Astrocyte (in vitro differentiated cells and primary cell): ENCODE data around the gene ABITRAM. TPM values are rescaled to one million over a fixed set of nuclear protein-coding genes. Genes with fewer than 3 reads are reported as not detected.

Source experiments
- DNase-seq: peaks from one replicate; pipeline ENCODE4 v3.0.0-alpha.2; 2010; ENCODE audit warnings: low read depth
- FAIRE-seq: peaks from 2 replicates; lab custom pipeline; 2011; peaks lifted over from hg19 to GRCh38; lab: Jason Lieb, UNC
- H2AFZ ChIP-seq: 2 replicates; pipeline ENCODE4 v1.6.0; 2012; ENCODE audit warnings: low read depth, low read length, inconsistent platforms
- H3K27ac ChIP-seq: 2 replicates; pipeline ENCODE4 v1.5.1; 2011; ENCODE audit warnings: low read depth, low read length, inconsistent platforms
- H3K27me3 ChIP-seq: 2 replicates; pipeline ENCODE4 v1.6.0; 2011; ENCODE audit warnings: low read length, inconsistent platforms; ENCODE audit not compliant: insufficient read depth
- H3K36me3 ChIP-seq: 2 replicates; pipeline ENCODE4 v1.5.1; 2011; ENCODE audit warnings: low read length, inconsistent platforms; ENCODE audit not compliant: insufficient read depth
- H3K4me1 ChIP-seq: 2 replicates; pipeline ENCODE4 v1.5.1; 2011; ENCODE audit warnings: low read length, inconsistent platforms; ENCODE audit not compliant: insufficient read depth
- H3K4me2 ChIP-seq: 2 replicates; pipeline ENCODE4 v1.6.0; 2012; ENCODE audit warnings: low read length, inconsistent platforms
- H3K4me3 ChIP-seq: 2 replicates; pipeline ENCODE4 v1.5.1; 2011; ENCODE audit warnings: low read depth, mild to moderate bottlenecking, low read length, inconsistent platforms; ENCODE audit not compliant: insufficient read depth
- H3K79me2 ChIP-seq: 2 replicates; pipeline ENCODE4 v1.6.0; 2012; ENCODE audit warnings: mild to moderate bottlenecking, low read length, inconsistent platforms; ENCODE audit not compliant: insufficient read depth
- H3K9ac ChIP-seq: 2 replicates; pipeline ENCODE4 v1.6.0; 2012; ENCODE audit warnings: mild to moderate bottlenecking, low read length, inconsistent platforms
- H3K9me3 ChIP-seq: 2 replicates; pipeline ENCODE4 v1.5.1; 2012; ENCODE audit warnings: low read depth, mild to moderate bottlenecking, low read length, inconsistent platforms; ENCODE audit not compliant: insufficient read depth
- H4K20me1 ChIP-seq: 2 replicates; pipeline ENCODE4 v1.6.0; 2012; ENCODE audit warnings: low read length, inconsistent platforms; ENCODE audit not compliant: insufficient read depth
- H3K27ac Mint-ChIP-seq: one replicate; pipeline ENCODE4 v1.8.0; 2021; ENCODE audit warnings: mild to moderate bottlenecking, mixed read lengths; ENCODE audit not compliant: unreplicated experiment
- H3K27me3 Mint-ChIP-seq: one replicate; pipeline ENCODE4 v1.8.0; 2021; ENCODE audit warnings: low read depth, mixed read lengths; ENCODE audit not compliant: unreplicated experiment
- H3K36me3 Mint-ChIP-seq: one replicate; pipeline ENCODE4 v1.8.0; 2021; ENCODE audit warnings: low read depth, mixed read lengths; ENCODE audit not compliant: unreplicated experiment
- H3K4me1 Mint-ChIP-seq: one replicate; pipeline ENCODE4 v1.8.0; 2021; ENCODE audit warnings: low read depth, mixed read lengths; ENCODE audit not compliant: unreplicated experiment
- H3K4me3 Mint-ChIP-seq: one replicate; pipeline ENCODE4 v1.8.0; 2021; ENCODE audit warnings: mild to moderate bottlenecking, moderate library complexity, mixed read lengths; ENCODE audit not compliant: unreplicated experiment
- H3K9me3 Mint-ChIP-seq: one replicate; pipeline ENCODE4 v1.8.0; 2021; ENCODE audit warnings: mild to moderate bottlenecking, mixed read lengths; ENCODE audit not compliant: unreplicated experiment
- CTCF ChIP-seq: IDR thresholded peaks from 2 replicates; pipeline ENCODE4 v1.5.1; 2011; ENCODE audit warnings: low read depth, mild to moderate bottlenecking, inconsistent platforms, low read length, moderate library complexity; ENCODE audit not compliant: insufficient read depth
- EZH2 ChIP-seq: IDR thresholded peaks from 2 replicates; pipeline ENCODE4 v1.6.1; 2012; ENCODE audit warnings: mild to moderate bottlenecking, low read length, inconsistent platforms; ENCODE audit not compliant: insufficient read depth
- total RNA-seq: library from RNA; stranded (reverse); gene quantifications from 2 replicates; pipeline ENCODE4 v1.2.1, GENCODE V29; 2021

The ABITRAM gene
- total RNA-seq, 1 donor from 2014 or later = 16.3 TPM

GRCh38 chr9:108978205-108978604 is 44.0 kb downstream of the ABITRAM start:
- no peaks in the 10 kb centered on the region for H4K20me1 ChIP-seq
- Mint-ChIP-seq H3K27me3 (no peaks in the 10 kb centered on the region), H3K4me1 (no peaks in the 10 kb centered on the region), H3K4me3 (no peak overlapping the region), H3K27ac (no peak overlapping the region), H3K9me3 (no peaks in the 10 kb centered on the region), H3K36me3 (peaks cover 5% of the 10 kb centered on the region)
- FAIRE-seq = no peak
- H3K4me1 ChIP-seq = no peaks in the 10 kb centered on the region
- no peaks in the 10 kb centered on the region for H3K79me2 ChIP-seq
- H3K9me3 ChIP-seq = no peaks in the 10 kb centered on the region
- no peak overlapping the region for H3K4me2 ChIP-seq
- no peak for DNase-seq
- no peaks in the 10 kb centered on the region for H3K27me3 ChIP-seq
- H2AFZ ChIP-seq = no peak overlapping the region
- H3K9ac ChIP-seq = no peak overlapping the region
- peaks cover 22% of the 10 kb centered on the region for H3K36me3 ChIP-seq
- H3K27ac ChIP-seq = no peak overlapping the region
- H3K4me3 ChIP-seq = no peak overlapping the region
- TF ChIP-seq CTCF (no peak), EZH2 (no peak)

- H3K4me1 ChIP-seq = no peaks in the 10 kb centered on the region
- Mint-ChIP-seq H3K4me3 (no peak overlapping the region), H3K27me3 (no peaks in the 10 kb centered on the region), H3K4me1 (no peaks in the 10 kb centered on the region), H3K9me3 (no peaks in the 10 kb centered on the region), H3K36me3 (peaks cover 2% of the 10 kb centered on the region), H3K27ac (no peak overlapping the region)
- H3K36me3 ChIP-seq = peaks cover 32% of the 10 kb centered on the region
- H4K20me1 ChIP-seq = peaks cover 4% of the 10 kb centered on the region
- no peaks in the 10 kb centered on the region for H3K27me3 ChIP-seq
- DNase-seq = no peak
- H3K79me2 ChIP-seq = no peaks in the 10 kb centered on the region
- H3K9ac ChIP-seq = no peak overlapping the region
- no peak overlapping the region for H3K4me3 ChIP-seq
- H3K4me2 ChIP-seq = no peak overlapping the region
- H2AFZ ChIP-seq = no peak overlapping the region
- TF ChIP-seq CTCF (no peak), EZH2 (no peak)
- FAIRE-seq = no peak
- H3K9me3 ChIP-seq = no peaks in the 10 kb centered on the region
- H3K27ac ChIP-seq = no peak overlapping the region
Measured at GRCh38 chr9:108980893-108981292, 46.7 kb downstream of the ABITRAM start.

GRCh38 chr9:108983885-108984284 is 49.7 kb downstream of the ABITRAM start:
- Histone ChIP-seq H3K9me3 (no peaks in the 10 kb centered on the region), H3K4me1 (no peaks in the 10 kb centered on the region), H3K79me2 (no peaks in the 10 kb centered on the region), H3K27ac (no peak overlapping the region), H3K27me3 (no peaks in the 10 kb centered on the region), H3K4me3 (no peak overlapping the region), H3K9ac (no peak overlapping the region), H2AFZ (no peak overlapping the region), H4K20me1 (peaks cover 9% of the 10 kb centered on the region), H3K4me2 (no peak overlapping the region), H3K36me3 (peaks cover 31% of the 10 kb centered on the region)
- H3K27ac Mint-ChIP-seq = no peak overlapping the region
- no peaks in the 10 kb centered on the region for H3K4me1 Mint-ChIP-seq
- no peak for TF ChIP-seq EZH2
- TF ChIP-seq CTCF = no peak
- H3K4me3 Mint-ChIP-seq = no peak overlapping the region
- no peaks in the 10 kb centered on the region for H3K9me3 Mint-ChIP-seq
- H3K36me3 Mint-ChIP-seq = peaks cover 4% of the 10 kb centered on the region
- no peak for FAIRE-seq
- DNase-seq = no peak
- H3K27me3 Mint-ChIP-seq = no peaks in the 10 kb centered on the region

Other genes starting within 250 kb of the ABITRAM start
- not detected in 2 replicates for gene ACTL7B, start 78.4 kb upstream of the ABITRAM start, total RNA-seq
- gene ACTL7A, start 72.1 kb upstream of the ABITRAM start, total RNA-seq = not detected in 2 replicates
- 20.7 and 23.4 TPM in 2 replicates for gene ELP1, start 276 bp upstream of the ABITRAM start, total RNA-seq
- gene CTNNAL1, start 79.1 kb downstream of the ABITRAM start, total RNA-seq = 25.5 and 35.1 TPM in 2 replicates
- gene TMEM245, start 185.5 kb downstream of the ABITRAM start, total RNA-seq = 52.2 and 54.1 TPM in 2 replicates
- gene FRRS1L, start 232.8 kb downstream of the ABITRAM start, total RNA-seq = 0.43 and 1.1 TPM in 2 replicates